ENCODE measurements around the gene CREBBP.

Gene CREBBP

DNA sequence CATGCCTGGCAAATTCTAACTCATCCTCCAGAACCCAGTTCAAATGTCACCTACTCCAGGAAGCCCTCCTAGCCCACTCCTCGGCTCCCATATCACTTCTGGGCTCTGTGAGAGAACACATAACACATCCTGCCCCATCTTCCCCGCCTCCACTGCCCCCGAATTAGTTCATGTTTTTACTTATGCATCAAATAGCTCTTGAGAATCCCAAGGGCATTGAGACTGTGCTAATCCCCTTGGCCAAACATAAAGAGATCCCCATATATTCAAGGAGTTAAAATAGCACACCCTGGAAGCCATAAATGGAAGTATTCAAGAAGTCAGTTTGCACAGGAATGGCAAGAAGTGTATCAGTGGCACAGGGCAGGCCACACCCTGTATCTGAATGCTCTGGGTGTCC lies 2.0 kb upstream of the CREBBP start:
- Histone ChIP-seq H3K4me3 (no peak overlapping the region), H3K27ac (no peak overlapping the region), H3K4me1 (peaks cover 16 to 35% (median 18%) of the 10 kb centered on the region in 10 experiments), H3K36me3 (peaks cover 0 to 9% (median 5%) of the 10 kb centered on the region in 11 experiments; a peak in 12 of 22 replicates), H4K20me1 (peaks cover 23 to 24% (median 23%) of the 10 kb centered on the region in 11 experiments), H3K9ac (0 out of 22 replicates have a peak overlapping the region, but pooled peaks of 1 of the 11 experiments have one; percentile 4), H3K4me2 (peak overlapping the region in 3 of 11 experiments; percentile 1 to 18 (median 9); a peak in 1 of 22 replicates), H3K27me3 (no peaks in the 10 kb centered on the region), H3K9me3 (replicated peaks in 1 of 11) (peaks cover 0 to 5% (median 3%) of the 10 kb centered on the region in 11 experiments; a peak in 6 of 22 replicates)
- no peak for TF ChIP-seq Cebpa-rat (IDR thresholded peaks at IDR 0.05)

- peaks cover 26 to 45% (median 28%) of the 10 kb centered on the region in 10 experiments for H3K4me1 ChIP-seq
Measured at GRCh38 chr16:3881499-3881990, 1.0 kb upstream of the CREBBP start.

DNA sequence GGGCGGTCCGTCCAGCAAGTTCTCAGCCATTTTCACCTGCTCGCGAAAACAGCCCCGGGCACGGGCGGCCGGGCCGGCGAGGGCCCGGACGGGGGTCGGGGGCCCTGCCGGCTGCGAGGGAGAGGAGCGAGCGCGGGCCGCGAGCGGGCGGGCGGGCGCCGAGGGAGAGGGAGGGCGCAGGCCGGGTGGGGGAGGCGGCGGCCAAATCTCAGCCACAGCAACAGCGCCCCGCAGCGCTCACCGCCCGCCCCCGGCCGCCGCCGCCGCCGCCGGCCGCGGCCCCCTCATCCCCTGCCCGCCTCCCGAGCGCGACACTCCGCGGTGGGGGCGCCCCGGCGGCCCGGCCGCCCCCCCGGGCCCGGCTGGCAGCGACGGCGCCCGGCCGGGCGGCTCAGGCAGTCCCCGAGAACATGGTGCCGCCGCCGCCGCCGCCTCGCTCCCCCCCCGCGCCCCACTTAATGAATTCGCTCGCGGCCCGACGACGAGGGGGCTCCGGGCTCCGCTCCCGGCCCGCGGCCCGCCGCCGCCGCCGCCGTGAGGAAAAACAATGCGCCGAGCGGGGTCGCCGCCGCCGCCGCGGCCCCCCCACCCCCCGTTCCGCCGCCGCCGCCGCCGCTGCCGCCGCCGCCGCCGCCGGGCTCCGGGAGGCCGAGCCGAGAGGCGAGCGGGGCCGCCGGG lies 487 bp downstream of the CREBBP start:
- peaks cover 4 to 25% (median 11%) of the 10 kb centered on the region in 11 experiments; a peak in 13 of 22 replicates for H3K36me3 ChIP-seq
- H3K4me3 ChIP-seq, result peak overlapping the region; percentile 75 to 94 (median 83)
- H3K27me3 ChIP-seq, result no peaks in the 10 kb centered on the region
- peaks cover 40 to 59% (median 43%) of the 10 kb centered on the region in 10 experiments for H3K4me1 ChIP-seq
- no peaks in the 10 kb centered on the region for H3K9me3 ChIP-seq (replicated peaks in 1 of 11)
- H4K20me1 ChIP-seq, result peaks cover 48 to 49% (median 48%) of the 10 kb centered on the region in 11 experiments
- peak overlapping the region in 10 of 11 experiments; percentile 85 to 94 (median 90); a peak in 19 of 22 replicates for H3K4me2 ChIP-seq
- no peak for TF ChIP-seq Cebpa-rat (IDR thresholded peaks at IDR 0.05)
- peak overlapping the region; percentile 97 to 100 (median 99) for H3K27ac ChIP-seq
- peak overlapping the region; percentile 98 to 100 (median 99) for H3K9ac ChIP-seq

More at GRCh38 chr16:3881499-3881990, 1.0 kb upstream of the CREBBP start:
- Histone ChIP-seq H3K9ac (peak overlapping the region; percentile 98 to 100 (median 99)), H4K20me1 (peaks cover 33% of the 10 kb centered on the region in 11 experiments), H3K36me3 (peaks cover 0 to 16% (median 9%) of the 10 kb centered on the region in 11 experiments; a peak in 13 of 22 replicates), H3K27me3 (no peaks in the 10 kb centered on the region), H3K9me3 (replicated peaks in 1 of 11) (no peaks in the 10 kb centered on the region), H3K27ac (peak overlapping the region; percentile 97 to 100 (median 99); a peak in 21 of 22 replicates), H3K4me2 (peak overlapping the region; percentile 96 to 100 (median 98)), H3K4me3 (peak overlapping the region; percentile 75 to 94 (median 83))
- no peak for TF ChIP-seq Cebpa-rat (IDR thresholded peaks at IDR 0.05)

DNA sequence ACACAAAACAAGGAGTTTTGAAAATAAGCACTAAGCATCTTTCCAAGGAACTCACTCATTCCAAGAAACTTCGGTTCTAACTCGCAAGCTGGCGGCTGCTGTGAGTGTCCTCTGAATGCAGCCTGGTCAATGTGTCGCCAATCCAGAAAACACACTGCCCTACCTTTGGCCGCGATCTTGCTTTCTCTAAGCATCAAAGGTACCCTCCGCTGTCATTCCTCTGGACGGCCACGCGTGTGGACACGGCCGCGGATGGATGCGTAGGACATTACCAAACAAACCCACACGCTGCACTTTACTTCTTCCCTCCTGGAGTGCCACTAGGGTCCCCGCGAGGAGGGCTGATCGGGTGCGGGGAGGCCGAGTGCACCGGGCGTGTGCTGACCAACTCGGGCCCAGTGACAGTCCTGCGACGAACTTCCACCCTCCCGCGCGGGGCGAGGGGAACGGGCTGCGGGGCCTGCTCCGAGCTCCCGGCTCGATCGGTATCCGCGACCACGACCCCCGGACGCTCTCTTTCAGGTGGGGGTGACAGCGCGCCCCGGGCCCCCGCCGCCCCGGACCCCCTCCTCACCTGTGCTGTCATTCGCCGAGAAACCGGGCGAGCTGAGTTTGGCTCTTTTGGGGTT lies 1.1 kb downstream of the CREBBP start:
- Histone ChIP-seq H3K36me3 (peaks cover 4 to 32% (median 12%) of the 10 kb centered on the region in 11 experiments; a peak in 13 of 22 replicates), H3K9me3 (replicated peaks in 1 of 11) (no peaks in the 10 kb centered on the region), H3K27me3 (no peaks in the 10 kb centered on the region), H3K4me3 (peak overlapping the region; percentile 75 to 94 (median 83)), H4K20me1 (peaks cover 54 to 55% (median 55%) of the 10 kb centered on the region in 11 experiments), H3K4me1 (peaks cover 47 to 65% (median 50%) of the 10 kb centered on the region in 10 experiments), H3K27ac (peak overlapping the region in 10 of 11 experiments; percentile 97 to 100 (median 98); a peak in 21 of 22 replicates), H3K9ac (peak overlapping the region; percentile 98 to 100 (median 99)), H3K4me2 (peak overlapping the region; percentile 84 to 94 (median 89))
- TF ChIP-seq Cebpa-rat (IDR thresholded peaks at IDR 0.05), result no peak

GRCh38 chr16:3878610-3879009 lies 1.9 kb downstream of the CREBBP start:
- no peaks in the 10 kb centered on the region for H3K9me3 ChIP-seq (replicated peaks in 1 of 11)
- H3K36me3 ChIP-seq, result peaks cover 4 to 39% (median 16%) of the 10 kb centered on the region in 11 experiments; a peak in 14 of 22 replicates
- peak overlapping the region; percentile 84 to 94 (median 89) for H3K4me2 ChIP-seq
- H3K27ac ChIP-seq, result peak overlapping the region in 9 of 11 experiments; percentile 97 to 100 (median 99); a peak in 15 of 22 replicates
- TF ChIP-seq Cebpa-rat (IDR thresholded peaks at IDR 0.05), result no peak
- peaks cover 62 to 63% (median 62%) of the 10 kb centered on the region in 11 experiments for H4K20me1 ChIP-seq
- peak overlapping the region; percentile 75 to 94 (median 83) for H3K4me3 ChIP-seq
- H3K9ac ChIP-seq, result peak overlapping the region; percentile 98 to 100 (median 99)
- no peaks in the 10 kb centered on the region for H3K27me3 ChIP-seq
- peaks cover 54 to 71% (median 57%) of the 10 kb centered on the region in 10 experiments for H3K4me1 ChIP-seq

- H3K27me3 ChIP-seq, result no peaks in the 10 kb centered on the region
- no peaks in the 10 kb centered on the region for H3K9me3 ChIP-seq (replicated peaks in 1 of 11)
- H3K27ac ChIP-seq, result no peak overlapping the region
- peaks cover 81 to 82% (median 82%) of the 10 kb centered on the region in 11 experiments for H4K20me1 ChIP-seq
- peak overlapping the region; percentile 84 to 94 (median 89) for H3K4me2 ChIP-seq
- H3K4me1 ChIP-seq, result peaks cover 71 to 77% (median 75%) of the 10 kb centered on the region in 10 experiments
- no peak for TF ChIP-seq Cebpa-rat (IDR thresholded peaks at IDR 0.05)
- H3K4me3 ChIP-seq, result peak overlapping the region in 7 of 10 experiments; percentile 75 to 94 (median 83); a peak in 9 of 20 replicates
- H3K36me3 ChIP-seq, result peaks cover 4 to 49% (median 16%) of the 10 kb centered on the region in 11 experiments; a peak in 14 of 22 replicates
- peak overlapping the region in 8 of 11 experiments; percentile 15 to 98 (median 33); a peak in 10 of 22 replicates for H3K9ac ChIP-seq
Measured at GRCh38 chr16:3876695-3877094, 3.8 kb downstream of the CREBBP start.

DNA sequence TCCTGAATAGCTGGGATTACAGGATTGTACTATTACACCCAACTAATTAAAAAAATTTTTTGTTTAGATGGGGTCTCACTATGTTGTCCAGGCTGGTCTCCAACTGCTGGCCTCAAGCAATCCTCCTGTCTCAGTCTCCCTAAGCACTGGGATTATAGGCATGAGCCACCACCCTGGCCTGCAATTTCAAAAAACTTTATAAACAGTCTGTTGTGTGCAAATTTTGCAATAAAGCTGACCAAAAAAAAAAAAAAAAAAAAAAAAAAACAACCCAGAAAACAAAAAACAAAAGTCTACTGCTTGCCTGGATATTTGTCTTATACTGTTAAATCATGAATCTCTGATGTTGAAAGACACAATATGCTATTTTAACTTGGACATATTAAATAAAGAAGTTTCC lies 4.4 kb downstream of the CREBBP start:
- Histone ChIP-seq H3K36me3 (peaks cover 4 to 49% (median 16%) of the 10 kb centered on the region in 11 experiments; a peak in 14 of 22 replicates), H3K4me1 (peaks cover 71 to 77% (median 75%) of the 10 kb centered on the region in 10 experiments), H3K9me3 (replicated peaks in 1 of 11) (no peaks in the 10 kb centered on the region), H4K20me1 (peaks cover 86 to 87% (median 87%) of the 10 kb centered on the region in 11 experiments), H3K4me2 (peak overlapping the region; percentile 80 to 94 (median 88)), H3K27ac (no peak overlapping the region), H3K4me3 (no peak overlapping the region), H3K27me3 (no peaks in the 10 kb centered on the region), H3K9ac (peak overlapping the region in 5 of 11 experiments; percentile 8 to 44 (median 28); a peak in 5 of 22 replicates)
- TF ChIP-seq Cebpa-rat (IDR thresholded peaks at IDR 0.05), result no peak
